ENCODE data around the gene UTP3.
A peak's percentile ranks its signal among the peaks of the same experiment; 100 is the strongest.
"Not testable (repeated sequence)": the region's sequence is repeated elsewhere in the genome, so short reads cannot be mapped to it uniquely, and the experiment has no call there.

The UTP3 gene

GRCh38 chr4:70687392-70687791, 940 bp upstream of the UTP3 start:
- no peak for DNase-seq (ENCODE audit: low read depth in 1 of 2, low spot score in 1 of 2)

GRCh38 chr4:70688795-70689231, 481 bp downstream of the UTP3 start:
- DNase-seq (ENCODE audit: low read depth in 1 of 2, low spot score in 1 of 2) = no peak

GRCh38 chr4:70691661-70692060, 3.3 kb downstream of the UTP3 start:
- no peak for DNase-seq (ENCODE audit: low read depth in 1 of 2, low spot score in 1 of 2)

GRCh38 chr4:70694633-70695032, 6.3 kb downstream of the UTP3 start:
- not testable (repeated sequence) for DNase-seq (ENCODE audit: low read depth in 1 of 2, low spot score in 1 of 2)

- DNase-seq (ENCODE audit: low read depth in 1 of 2, low spot score in 1 of 2) = not testable (repeated sequence)
Observed at GRCh38 chr4:70698435-70698834, 10.1 kb downstream of the UTP3 start.

- DNase-seq (ENCODE audit: low read depth in 1 of 2, low spot score in 1 of 2) = no peak
Observed at GRCh38 chr4:70700712-70701111, 12.4 kb downstream of the UTP3 start.

- no peak for DNase-seq (ENCODE audit: low read depth in 1 of 2, low spot score in 1 of 2)
Observed at GRCh38 chr4:70701271-70701670, 12.9 kb downstream of the UTP3 start.

GRCh38 chr4:70702592-70702991, 14.3 kb downstream of the UTP3 start:
- DNase-seq (ENCODE audit: low read depth in 1 of 2, low spot score in 1 of 2) = not testable (repeated sequence)

- DNase-seq (ENCODE audit: low read depth in 1 of 2, low spot score in 1 of 2) = no peak
Observed at GRCh38 chr4:70703619-70704214, 15.4 kb downstream of the UTP3 start.

- peak; percentile 28 to 36 for DNase-seq (ENCODE audit: low read depth in 1 of 2, low spot score in 1 of 2)
Observed at GRCh38 chr4:70704215-70704930, 16.0 kb downstream of the UTP3 start.

- DNase-seq (ENCODE audit: low read depth in 1 of 2, low spot score in 1 of 2) = peak in 1 of 2 donors; percentile 15
Observed at GRCh38 chr4:70704931-70705182, 16.5 kb downstream of the UTP3 start.

GRCh38 chr4:70705183-70706043, 17.1 kb downstream of the UTP3 start:
- DNase-seq (ENCODE audit: low read depth in 1 of 2, low spot score in 1 of 2) = peak; percentile 46 to 63

- DNase-seq (ENCODE audit: low read depth in 1 of 2, low spot score in 1 of 2) = no peak
Observed at GRCh38 chr4:70706044-70706461, 17.7 kb downstream of the UTP3 start.

GRCh38 chr4:70706516-70706915, 18.2 kb downstream of the UTP3 start:
- no peak for DNase-seq (ENCODE audit: low read depth in 1 of 2, low spot score in 1 of 2)

GRCh38 chr4:70709611-70710205, 21.4 kb downstream of the UTP3 start:
- no peak for DNase-seq (ENCODE audit: low read depth in 1 of 2, low spot score in 1 of 2)

- no peak for DNase-seq (ENCODE audit: low read depth in 1 of 2, low spot score in 1 of 2)
Observed at GRCh38 chr4:70711599-70711998, 23.3 kb downstream of the UTP3 start.

- no peak for DNase-seq (ENCODE audit: low read depth in 1 of 2, low spot score in 1 of 2)
Observed at GRCh38 chr4:70712150-70712549, 23.8 kb downstream of the UTP3 start.

GRCh38 chr4:70712604-70713452, 24.5 kb downstream of the UTP3 start:
- DNase-seq (ENCODE audit: low read depth in 1 of 2, low spot score in 1 of 2) = no peak

GRCh38 chr4:70713453-70714078, 25.2 kb downstream of the UTP3 start:
- DNase-seq (ENCODE audit: low read depth in 1 of 2, low spot score in 1 of 2) = no peak

All from stimulated activated CD4-positive, alpha-beta T cell treated with anti-CD3 and anti-CD28 coated beads, Interleukin-15, amount 100 ng/mL, for 1 hour (primary cell).